Type B pancreatic cell (in vitro differentiated cells): ENCODE data around the gene SNTG2. TPM values are rescaled to one million over a fixed set of nuclear protein-coding genes. Genes with fewer than 3 reads are reported as not detected.

Experiments used
- DNase-seq: peaks from one replicate; pipeline ENCODE4 v3.0.0; 2021; ENCODE audit warnings: mixed read lengths; ENCODE audit not compliant: unreplicated experiment; ENCODE audit errors: extremely low spot score
- H3K27ac Mint-ChIP-seq: 2 replicates; pipeline ENCODE4 v1.8.0; 2021; ENCODE audit warnings: mild to moderate bottlenecking, mixed read lengths
- H3K27me3 Mint-ChIP-seq: 2 replicates; pipeline ENCODE4 v1.8.0; 2021; ENCODE audit warnings: mixed read lengths
- H3K36me3 Mint-ChIP-seq: 2 replicates; pipeline ENCODE4 v1.8.0; 2021; ENCODE audit warnings: mixed read lengths
- H3K4me1 Mint-ChIP-seq: one replicate; pipeline ENCODE4 v1.8.0; 2021; ENCODE audit warnings: mixed read lengths; ENCODE audit not compliant: unreplicated experiment
- H3K4me3 Mint-ChIP-seq: 2 replicates; pipeline ENCODE4 v1.8.0; 2021; ENCODE audit warnings: mild to moderate bottlenecking, mixed read lengths
- H3K9me3 Mint-ChIP-seq: 2 replicates; pipeline ENCODE4 v1.8.0; 2021; ENCODE audit warnings: mixed read lengths
- CTCF ChIP-seq: fragments of 200-600 bp; sonication (generic); conservative IDR thresholded peaks from 2 replicates; pipeline ENCODE4 v1.5.0; 2021; ENCODE audit warnings: antibody characterized with exemption, mild to moderate bottlenecking
- total RNA-seq: library from RNA; stranded (reverse); gene quantifications from 2 replicates; pipeline ENCODE4 v1.2.1, GENCODE V29; 2021; ENCODE audit warnings: low replicate concordance

Gene SNTG2
- total RNA-seq, 1 donor from 2014 or later, result 1.1 TPM

GRCh38 chr2:1068822-1069221 is 118.2 kb downstream of the SNTG2 start:
- H3K9me3 Mint-ChIP-seq, result peaks cover 10% of the 10 kb centered on the region
- no peak overlapping the region for H3K27ac Mint-ChIP-seq
- no peak for DNase-seq
- no peaks in the 10 kb centered on the region for H3K36me3 Mint-ChIP-seq
- H3K27me3 Mint-ChIP-seq, result peaks cover 26% of the 10 kb centered on the region
- no peak overlapping the region for H3K4me3 Mint-ChIP-seq
- no peaks in the 10 kb centered on the region for H3K4me1 Mint-ChIP-seq
- no peak for TF ChIP-seq CTCF

GRCh38 chr2:1069847-1070246 is 119.2 kb downstream of the SNTG2 start:
- H3K36me3 Mint-ChIP-seq, result no peaks in the 10 kb centered on the region
- no peak overlapping the region for H3K27ac Mint-ChIP-seq
- peaks cover 10% of the 10 kb centered on the region for H3K9me3 Mint-ChIP-seq
- H3K27me3 Mint-ChIP-seq, result peaks cover 21% of the 10 kb centered on the region
- no peak for TF ChIP-seq CTCF
- H3K4me3 Mint-ChIP-seq, result no peak overlapping the region
- no peak for DNase-seq
- no peaks in the 10 kb centered on the region for H3K4me1 Mint-ChIP-seq

DNA sequence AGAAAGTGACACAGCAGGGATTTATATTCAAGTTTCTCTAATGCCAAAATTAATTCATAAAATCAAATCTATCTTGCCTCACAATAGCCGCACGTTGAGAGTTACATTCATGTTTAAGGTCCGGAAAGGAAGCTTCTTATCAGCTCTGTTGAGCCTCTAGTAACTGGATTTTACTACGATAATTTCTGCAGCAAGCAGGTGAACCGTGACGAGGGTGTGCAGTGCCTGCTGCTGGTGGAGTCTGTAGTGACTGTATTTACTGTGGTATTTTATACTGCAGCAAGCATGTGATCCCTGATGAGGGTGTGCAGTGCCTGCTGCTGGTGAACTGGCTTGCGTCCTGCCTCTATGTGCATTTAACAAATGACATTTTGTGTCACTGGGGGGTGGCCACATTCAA is 120.0 kb downstream of the SNTG2 start:
- Mint-ChIP-seq H3K27me3 (peaks cover 20% of the 10 kb centered on the region), H3K4me3 (no peak overlapping the region), H3K27ac (no peak overlapping the region)

DNA sequence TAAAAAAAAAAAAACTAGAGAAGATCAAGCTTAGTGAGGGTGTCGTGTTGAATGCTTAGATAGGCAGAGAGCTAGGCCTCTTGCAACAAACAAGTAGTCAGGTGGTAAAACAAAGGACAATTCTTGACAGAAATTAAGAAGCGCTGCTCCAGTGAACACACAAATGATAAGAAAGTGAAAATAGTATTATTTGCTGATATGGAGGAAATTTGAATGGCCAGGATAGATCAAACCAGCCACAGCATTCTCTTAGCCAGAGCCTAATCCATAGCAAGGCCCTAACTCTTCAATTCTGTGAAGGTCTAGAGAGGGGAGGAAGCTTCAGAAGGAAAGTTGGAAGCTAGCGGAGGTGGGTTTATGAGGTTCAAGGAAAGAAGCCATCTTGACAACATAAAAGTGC is 121.0 kb downstream of the SNTG2 start:
- peaks cover 10% of the 10 kb centered on the region for H3K9me3 Mint-ChIP-seq
- TF ChIP-seq CTCF, result no peak

More for the DNA sequence above, 120.0 kb downstream of the SNTG2 start:
- DNase-seq, result no peak
- peaks cover 10% of the 10 kb centered on the region for H3K9me3 Mint-ChIP-seq
- TF ChIP-seq CTCF, result no peak
- peaks cover 5% of the 10 kb centered on the region for H3K4me1 Mint-ChIP-seq
- no peaks in the 10 kb centered on the region for H3K36me3 Mint-ChIP-seq

DNA sequence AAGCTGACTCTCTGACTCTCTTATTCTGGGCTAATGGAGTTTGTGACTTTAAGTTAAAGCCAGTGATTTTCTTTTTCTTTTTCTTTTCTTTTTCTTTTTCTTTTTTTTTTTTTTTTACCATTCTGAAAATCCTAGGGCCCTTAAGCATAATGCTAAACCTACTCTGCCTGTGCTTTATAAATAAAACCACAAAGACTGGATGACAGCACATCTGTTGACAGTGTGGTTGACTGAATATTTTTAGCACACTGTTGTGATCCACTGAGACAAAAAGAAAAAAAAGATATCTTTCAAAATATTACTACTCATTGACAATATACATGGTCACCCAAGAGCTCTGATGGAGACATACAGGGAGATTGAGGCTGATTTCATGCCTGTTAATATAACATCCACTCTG is 121.6 kb downstream of the SNTG2 start:
- DNase-seq, result no peak
- Mint-ChIP-seq H3K4me1 (peaks cover 7% of the 10 kb centered on the region), H3K27ac (no peak overlapping the region), H3K4me3 (no peak overlapping the region), H3K27me3 (peaks cover 16% of the 10 kb centered on the region), H3K9me3 (peaks cover 10% of the 10 kb centered on the region), H3K36me3 (no peaks in the 10 kb centered on the region)
- TF ChIP-seq CTCF, result no peak

More for the DNA sequence above, 121.0 kb downstream of the SNTG2 start:
- DNase-seq, result no peak
- Mint-ChIP-seq H3K27me3 (peaks cover 20% of the 10 kb centered on the region), H3K4me3 (no peak overlapping the region), H3K27ac (no peak overlapping the region), H3K4me1 (peaks cover 7% of the 10 kb centered on the region), H3K36me3 (no peaks in the 10 kb centered on the region)

DNA sequence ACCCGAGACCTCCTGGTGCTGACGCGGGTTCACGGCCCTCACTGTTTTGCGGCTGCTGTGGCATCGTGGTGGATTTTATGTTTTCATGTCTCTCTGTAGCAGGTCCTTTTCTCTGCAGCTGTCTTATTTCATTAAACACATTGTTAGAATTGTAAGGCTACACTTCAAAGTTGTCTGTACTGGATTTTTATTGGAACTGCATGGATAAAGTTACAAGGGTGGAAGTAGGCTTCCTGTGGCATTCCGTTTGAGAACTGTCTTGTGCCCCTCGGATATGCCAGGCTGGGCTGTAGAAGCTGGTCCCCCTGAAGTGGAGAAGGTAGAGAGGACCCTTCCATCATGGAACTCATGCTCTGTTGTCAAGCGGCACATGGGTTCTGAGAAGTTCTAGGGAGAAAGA is 127.3 kb downstream of the SNTG2 start:
- no peak for DNase-seq
- Mint-ChIP-seq H3K4me1 (peaks cover 16% of the 10 kb centered on the region), H3K27ac (no peak overlapping the region), H3K9me3 (no peaks in the 10 kb centered on the region), H3K4me3 (no peak overlapping the region), H3K27me3 (peaks cover 16% of the 10 kb centered on the region), H3K36me3 (no peaks in the 10 kb centered on the region)
- no peak for TF ChIP-seq CTCF
